ENCODE measurements around the gene CST9. TPM values are rescaled to one million over a fixed set of nuclear protein-coding genes. Genes with fewer than 3 reads are reported as not detected.

The CST9 gene
- total and polyA plus RNA-seq, 2 of the 13 experiments (the other 11 are each of a cell fraction or from before 2014, with no cell fraction given) = 0.07 TPM; not detected in 1

DNA sequence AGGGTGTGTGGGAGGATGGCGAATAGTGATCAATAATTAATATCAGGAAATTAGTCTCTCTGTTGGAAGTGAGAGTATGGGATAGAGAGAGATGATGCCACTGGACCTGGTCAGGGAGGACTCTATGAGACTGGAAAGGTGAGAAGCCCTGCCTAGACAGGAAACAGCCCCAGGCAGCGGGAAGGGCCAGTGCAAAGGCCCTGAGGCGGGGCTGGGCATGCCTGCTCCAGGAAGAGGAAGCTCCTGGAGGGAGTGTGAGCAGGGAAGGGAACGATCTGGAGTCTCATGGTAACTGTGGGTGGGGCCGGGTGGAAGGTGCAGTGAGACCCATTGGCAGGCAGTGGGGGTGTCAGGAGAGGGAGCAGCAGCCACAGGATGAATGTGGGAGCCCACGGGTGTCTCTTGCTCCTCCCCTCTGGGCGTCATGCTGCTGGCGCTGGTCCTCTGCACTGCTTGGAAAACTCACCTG is 33.8 kb upstream of the CST9 start (continued):
- TF ChIP-seq, protein P1, sequence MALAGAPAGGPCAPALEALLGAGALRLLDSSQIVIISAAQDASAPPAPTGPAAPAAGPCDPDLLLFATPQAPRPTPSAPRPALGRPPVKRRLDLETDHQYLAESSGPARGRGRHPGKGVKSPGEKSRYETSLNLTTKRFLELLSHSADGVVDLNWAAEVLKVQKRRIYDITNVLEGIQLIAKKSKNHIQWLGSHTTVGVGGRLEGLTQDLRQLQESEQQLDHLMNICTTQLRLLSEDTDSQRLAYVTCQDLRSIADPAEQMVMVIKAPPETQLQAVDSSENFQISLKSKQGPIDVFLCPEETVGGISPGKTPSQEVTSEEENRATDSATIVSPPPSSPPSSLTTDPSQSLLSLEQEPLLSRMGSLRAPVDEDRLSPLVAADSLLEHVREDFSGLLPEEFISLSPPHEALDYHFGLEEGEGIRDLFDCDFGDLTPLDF (CRISPR knock-in tag; IDR thresholded peaks at IDR 0.05) = no peak
- TF ChIP-seq ZNF296 (CRISPR knock-in tag; conservative IDR thresholded peaks at IDR 0.05) = no peak
- TF ChIP-seq, protein P2, sequence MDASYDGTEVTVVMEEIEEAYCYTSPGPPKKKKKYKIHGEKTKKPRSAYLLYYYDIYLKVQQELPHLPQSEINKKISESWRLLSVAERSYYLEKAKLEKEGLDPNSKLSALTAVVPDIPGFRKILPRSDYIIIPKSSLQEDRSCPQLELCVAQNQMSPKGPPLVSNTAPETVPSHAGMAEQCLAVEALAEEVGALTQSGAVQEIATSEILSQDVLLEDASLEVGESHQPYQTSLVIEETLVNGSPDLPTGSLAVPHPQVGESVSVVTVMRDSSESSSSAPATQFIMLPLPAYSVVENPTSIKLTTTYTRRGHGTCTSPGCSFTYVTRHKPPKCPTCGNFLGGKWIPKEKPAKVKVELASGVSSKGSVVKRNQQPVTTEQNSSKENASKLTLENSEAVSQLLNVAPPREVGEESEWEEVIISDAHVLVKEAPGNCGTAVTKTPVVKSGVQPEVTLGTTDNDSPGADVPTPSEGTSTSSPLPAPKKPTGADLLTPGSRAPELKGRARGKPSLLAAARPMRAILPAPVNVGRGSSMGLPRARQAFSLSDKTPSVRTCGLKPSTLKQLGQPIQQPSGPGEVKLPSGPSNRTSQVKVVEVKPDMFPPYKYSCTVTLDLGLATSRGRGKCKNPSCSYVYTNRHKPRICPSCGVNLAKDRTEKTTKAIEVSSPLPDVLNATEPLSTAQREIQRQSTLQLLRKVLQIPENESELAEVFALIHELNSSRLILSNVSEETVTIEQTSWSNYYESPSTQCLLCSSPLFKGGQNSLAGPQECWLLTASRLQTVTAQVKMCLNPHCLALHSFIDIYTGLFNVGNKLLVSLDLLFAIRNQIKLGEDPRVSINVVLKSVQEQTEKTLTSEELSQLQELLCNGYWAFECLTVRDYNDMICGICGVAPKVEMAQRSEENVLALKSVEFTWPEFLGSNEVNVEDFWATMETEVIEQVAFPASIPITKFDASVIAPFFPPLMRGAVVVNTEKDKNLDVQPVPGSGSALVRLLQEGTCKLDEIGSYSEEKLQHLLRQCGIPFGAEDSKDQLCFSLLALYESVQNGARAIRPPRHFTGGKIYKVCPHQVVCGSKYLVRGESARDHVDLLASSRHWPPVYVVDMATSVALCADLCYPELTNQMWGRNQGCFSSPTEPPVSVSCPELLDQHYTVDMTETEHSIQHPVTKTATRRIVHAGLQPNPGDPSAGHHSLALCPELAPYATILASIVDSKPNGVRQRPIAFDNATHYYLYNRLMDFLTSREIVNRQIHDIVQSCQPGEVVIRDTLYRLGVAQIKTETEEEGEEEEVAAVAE (CRISPR knock-in tag; IDR thresholded peaks at IDR 0.05; ENCODE audit: borderline replicate concordance) = no peak
- TF ChIP-seq, protein P3, sequence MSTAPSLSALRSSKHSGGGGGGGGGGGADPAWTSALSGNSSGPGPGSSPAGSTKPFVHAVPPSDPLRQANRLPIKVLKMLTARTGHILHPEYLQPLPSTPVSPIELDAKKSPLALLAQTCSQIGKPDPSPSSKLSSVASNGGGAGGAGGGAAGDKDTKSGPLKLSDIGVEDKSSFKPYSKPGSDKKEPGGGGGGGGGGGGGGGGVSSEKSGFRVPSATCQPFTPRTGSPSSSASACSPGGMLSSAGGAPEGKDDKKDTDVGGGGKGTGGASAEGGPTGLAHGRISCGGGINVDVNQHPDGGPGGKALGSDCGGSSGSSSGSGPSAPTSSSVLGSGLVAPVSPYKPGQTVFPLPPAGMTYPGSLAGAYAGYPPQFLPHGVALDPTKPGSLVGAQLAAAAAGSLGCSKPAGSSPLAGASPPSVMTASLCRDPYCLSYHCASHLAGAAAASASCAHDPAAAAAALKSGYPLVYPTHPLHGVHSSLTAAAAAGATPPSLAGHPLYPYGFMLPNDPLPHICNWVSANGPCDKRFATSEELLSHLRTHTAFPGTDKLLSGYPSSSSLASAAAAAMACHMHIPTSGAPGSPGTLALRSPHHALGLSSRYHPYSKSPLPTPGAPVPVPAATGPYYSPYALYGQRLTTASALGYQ (CRISPR knock-in tag; IDR thresholded peaks at IDR 0.05) = no peak
- no peak for TF ChIP-seq NAIF1 (CRISPR knock-in tag; IDR thresholded peaks at IDR 0.05; ENCODE audit: borderline replicate concordance)
- TF ChIP-seq TBX2 (CRISPR knock-in tag; IDR thresholded peaks at IDR 0.05; ENCODE audit: borderline replicate concordance) = no peak
- TF ChIP-seq TEAD2 (CRISPR knock-in tag; IDR thresholded peaks at IDR 0.05) = no peak
- no peak for TF ChIP-seq ZNF530 (CRISPR knock-in tag; IDR thresholded peaks at IDR 0.05; ENCODE audit: low read depth)
- TF ChIP-seq ZNF550 (CRISPR knock-in tag; IDR thresholded peaks at IDR 0.05; ENCODE audit: borderline replicate concordance) = 0 out of 2 replicates have a peak, but pooled peaks have one; percentile 39
- no peak for TF ChIP-seq ZNF101 (CRISPR knock-in tag; IDR thresholded peaks at IDR 0.05; ENCODE audit: borderline replicate concordance, low read depth)
- 0 out of 2 replicates have a peak, but pooled peaks have one; percentile 23 for TF ChIP-seq PITX1 (CRISPR knock-in tag; IDR thresholded peaks at IDR 0.05)
- TF ChIP-seq MAFK (conservative IDR thresholded peaks at IDR 0.05 in 1 of 2, IDR thresholded peaks at IDR 0.05 in 1 of 2; ENCODE audit: low read length in 2 of 2) = no peak
- TF ChIP-seq RBFOX2 (IDR thresholded peaks at IDR 0.05; ENCODE audit: low read depth, low read length) = peak; percentile 41
- peak; percentile 56 for TF ChIP-seq ELF1 (CRISPR knock-in tag; IDR thresholded peaks at IDR 0.05)
- TF ChIP-seq NR1H2 (CRISPR knock-in tag; IDR thresholded peaks at IDR 0.05; ENCODE audit: borderline replicate concordance, low read depth) = no peak; the same call in 1 of the 2 replicates
- TF ChIP-seq, protein P4, sequence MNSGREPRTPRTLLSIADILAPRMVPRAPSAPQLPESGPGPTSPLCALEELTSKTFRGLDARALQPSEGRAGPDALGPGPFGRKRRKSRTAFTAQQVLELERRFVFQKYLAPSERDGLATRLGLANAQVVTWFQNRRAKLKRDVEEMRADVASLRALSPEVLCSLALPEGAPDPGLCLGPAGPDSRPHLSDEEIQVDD (CRISPR knock-in tag; IDR thresholded peaks at IDR 0.05; ENCODE audit: borderline replicate concordance) = no peak
- TF ChIP-seq, protein P5, sequence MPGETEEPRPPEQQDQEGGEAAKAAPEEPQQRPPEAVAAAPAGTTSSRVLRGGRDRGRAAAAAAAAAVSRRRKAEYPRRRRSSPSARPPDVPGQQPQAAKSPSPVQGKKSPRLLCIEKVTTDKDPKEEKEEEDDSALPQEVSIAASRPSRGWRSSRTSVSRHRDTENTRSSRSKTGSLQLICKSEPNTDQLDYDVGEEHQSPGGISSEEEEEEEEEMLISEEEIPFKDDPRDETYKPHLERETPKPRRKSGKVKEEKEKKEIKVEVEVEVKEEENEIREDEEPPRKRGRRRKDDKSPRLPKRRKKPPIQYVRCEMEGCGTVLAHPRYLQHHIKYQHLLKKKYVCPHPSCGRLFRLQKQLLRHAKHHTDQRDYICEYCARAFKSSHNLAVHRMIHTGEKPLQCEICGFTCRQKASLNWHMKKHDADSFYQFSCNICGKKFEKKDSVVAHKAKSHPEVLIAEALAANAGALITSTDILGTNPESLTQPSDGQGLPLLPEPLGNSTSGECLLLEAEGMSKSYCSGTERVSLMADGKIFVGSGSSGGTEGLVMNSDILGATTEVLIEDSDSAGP (CRISPR knock-in tag; IDR thresholded peaks at IDR 0.05; ENCODE audit: borderline replicate concordance) = 0 out of 2 replicates have a peak, but pooled peaks have one; percentile 11
- TF ChIP-seq FOXO1 (CRISPR knock-in tag; IDR thresholded peaks at IDR 0.05) = no peak
- TF ChIP-seq ZNF253 (CRISPR knock-in tag; IDR thresholded peaks at IDR 0.05; ENCODE audit: borderline replicate concordance) = no peak

Measured in HepG2 (cell line).